Measurements from ENCODE around the gene CAMK2N1.

Gene CAMK2N1

DNA sequence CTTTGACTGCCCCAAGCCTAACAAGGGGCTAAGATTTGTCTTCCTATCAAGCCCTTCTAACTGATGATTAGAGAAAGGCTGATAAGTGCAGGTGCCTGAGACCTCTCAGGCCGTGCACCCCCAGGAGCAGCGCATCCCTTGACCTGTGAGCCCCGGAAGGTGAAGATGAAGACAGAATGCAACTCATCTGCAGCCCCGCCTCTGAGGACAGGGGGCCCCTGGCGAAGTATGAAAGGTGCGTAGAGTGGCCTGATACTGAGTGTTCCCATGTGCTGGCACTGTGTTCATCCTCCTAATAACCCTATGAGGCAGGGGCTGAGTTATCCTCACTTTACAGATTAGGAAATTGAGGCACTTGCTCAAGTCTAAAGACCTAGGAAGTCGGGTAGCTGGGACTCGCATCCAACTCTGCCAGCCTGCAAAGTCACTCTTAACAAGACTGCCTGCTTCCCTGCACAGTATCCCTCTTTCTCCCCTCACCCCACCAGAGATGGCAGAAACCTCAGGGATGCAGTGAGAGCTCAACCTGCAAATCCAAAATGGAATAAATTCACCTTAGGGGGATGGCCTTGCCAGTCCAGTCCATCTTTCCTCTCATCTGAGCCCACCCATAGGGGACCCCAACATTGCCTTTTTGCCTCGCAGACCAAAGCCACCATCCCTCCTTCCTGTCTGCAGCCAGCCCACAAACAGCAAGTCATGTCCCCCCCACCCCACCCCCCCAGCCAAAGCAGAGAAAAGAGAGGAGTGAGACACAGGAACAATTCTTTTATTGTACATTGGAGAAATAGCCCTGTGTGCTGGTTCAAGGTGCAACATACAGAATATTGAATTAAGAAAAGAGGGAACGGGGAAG is 4.1 kb downstream of the CAMK2N1 start:
- in situ Hi-C loops (cut with MboI; ENCODE audit: low pct_unique_long_range_greater_than_20kb, low sequenced_read_pairs): loop anchor here (25.0 kb wide), 1 partner anchor 270 kb away; no protein-coding TSS in a partner anchor
- no peak for DNase-seq

DNA sequence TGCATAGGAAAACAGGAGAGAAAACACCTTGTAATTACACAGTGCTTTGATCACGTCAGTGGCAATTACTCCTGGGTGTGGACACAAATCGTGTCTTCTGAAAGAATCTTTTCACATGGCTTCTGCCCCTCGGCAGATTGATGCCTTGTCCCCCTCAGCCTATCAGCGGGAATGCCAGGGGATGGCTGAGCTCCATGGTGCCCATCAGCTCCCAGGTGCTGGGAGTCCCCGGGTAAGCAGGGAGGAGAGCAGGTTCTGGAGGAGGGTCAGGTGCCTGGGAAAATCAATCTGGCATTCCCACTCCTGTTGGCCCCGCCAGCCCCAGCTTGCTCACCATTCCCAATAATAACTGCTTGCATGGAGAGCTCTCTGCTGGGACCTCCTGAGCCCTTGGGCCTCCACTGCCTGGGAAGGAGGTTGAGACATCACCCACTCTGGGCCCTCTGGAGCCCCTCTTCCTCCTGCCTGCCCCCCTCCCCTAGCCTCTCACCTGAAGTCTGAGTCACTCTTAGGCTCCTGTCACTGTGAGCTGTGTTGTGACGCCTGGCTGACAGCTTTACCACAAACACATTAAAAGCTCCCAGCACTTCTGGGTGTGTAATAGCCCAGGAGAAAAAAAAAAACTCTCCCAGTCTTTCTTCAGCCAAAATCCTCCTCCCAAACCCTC is 4.9 kb downstream of the CAMK2N1 start:
- no peak for DNase-seq
- in situ Hi-C loops (cut with MboI; ENCODE audit: low pct_unique_long_range_greater_than_20kb, low sequenced_read_pairs): loop anchor here (25.0 kb wide), 1 partner anchor 269 kb away; no protein-coding TSS in a partner anchor

DNA sequence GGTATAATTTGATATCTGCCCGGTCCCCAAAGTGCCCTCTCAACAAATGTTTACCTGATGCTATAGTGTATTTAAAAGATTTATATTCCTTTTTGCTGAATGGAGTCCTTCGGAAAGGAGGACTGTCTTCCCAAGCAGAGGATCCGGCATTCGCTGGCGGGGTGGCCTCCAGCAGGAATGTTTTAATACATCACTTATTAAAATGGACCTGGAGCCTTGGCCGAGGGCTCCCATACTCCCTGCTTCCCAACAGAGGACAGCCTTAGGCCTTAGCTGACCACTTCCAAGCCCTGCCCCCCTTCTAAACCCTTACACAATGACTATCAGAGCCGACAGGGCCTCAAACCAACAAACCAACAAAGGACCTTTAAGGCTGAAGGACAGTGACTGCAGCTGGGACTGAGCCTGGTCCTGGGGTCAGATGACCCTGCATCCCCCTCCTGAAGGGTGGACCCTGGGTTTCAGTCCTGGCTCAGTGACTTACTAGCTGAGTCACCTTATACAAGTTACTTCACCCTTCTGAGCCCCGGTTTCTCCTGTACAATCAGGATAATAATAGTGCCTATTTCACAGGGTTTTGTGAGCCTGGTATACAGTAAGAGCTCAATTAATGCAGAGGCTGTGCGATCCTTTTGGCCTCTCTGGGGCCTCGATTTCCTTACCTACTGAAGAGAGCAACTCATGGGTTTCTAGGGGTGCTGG is 5.6 kb downstream of the CAMK2N1 start:
- in situ Hi-C loops (cut with MboI; ENCODE audit: low pct_unique_long_range_greater_than_20kb, low sequenced_read_pairs): loop anchor here (25.0 kb wide), 1 partner anchor 268 kb away; no protein-coding TSS in a partner anchor

DNA sequence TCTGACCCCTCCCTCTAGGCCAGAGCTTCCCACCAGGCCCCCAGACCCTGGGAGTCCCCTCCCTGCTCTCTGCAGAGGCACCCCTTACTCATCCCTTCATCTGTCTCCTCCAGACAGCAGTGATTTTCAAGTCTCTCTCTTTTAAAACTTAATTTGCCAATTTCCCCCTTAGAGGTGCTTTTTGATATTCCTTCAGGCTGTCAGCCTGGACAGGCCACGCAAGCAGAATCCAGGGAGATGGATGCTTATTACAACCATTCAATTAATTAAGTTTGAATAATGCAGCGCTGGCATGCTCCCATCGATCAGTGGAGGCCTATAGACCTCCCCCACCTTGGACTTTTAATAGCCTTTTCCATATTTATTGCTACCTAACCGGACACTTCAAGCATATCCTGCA is 6.2 kb downstream of the CAMK2N1 start:
- no peak for DNase-seq
- in situ Hi-C loops (cut with MboI; ENCODE audit: low pct_unique_long_range_greater_than_20kb, low sequenced_read_pairs): loop anchor here (25.0 kb wide), 1 partner anchor 268 kb away; no protein-coding TSS in a partner anchor

More for the DNA sequence above, 5.6 kb downstream of the CAMK2N1 start:
- no peak for DNase-seq

- in situ Hi-C loops (cut with MboI; ENCODE audit: low pct_unique_long_range_greater_than_20kb, low sequenced_read_pairs): loop anchor here (25.0 kb wide), 1 partner anchor 266 kb away; no protein-coding TSS in a partner anchor
- no peak for DNase-seq
Observed at GRCh38 chr1:20478057-20478635, 7.9 kb downstream of the CAMK2N1 start.

- in situ Hi-C loops (cut with MboI; ENCODE audit: low pct_unique_long_range_greater_than_20kb, low sequenced_read_pairs): loop anchor here (25.0 kb wide), 1 partner anchor 265 kb away; no protein-coding TSS in a partner anchor
- DNase-seq: no peak
Observed at GRCh38 chr1:20477348-20478056, 8.5 kb downstream of the CAMK2N1 start.

DNA sequence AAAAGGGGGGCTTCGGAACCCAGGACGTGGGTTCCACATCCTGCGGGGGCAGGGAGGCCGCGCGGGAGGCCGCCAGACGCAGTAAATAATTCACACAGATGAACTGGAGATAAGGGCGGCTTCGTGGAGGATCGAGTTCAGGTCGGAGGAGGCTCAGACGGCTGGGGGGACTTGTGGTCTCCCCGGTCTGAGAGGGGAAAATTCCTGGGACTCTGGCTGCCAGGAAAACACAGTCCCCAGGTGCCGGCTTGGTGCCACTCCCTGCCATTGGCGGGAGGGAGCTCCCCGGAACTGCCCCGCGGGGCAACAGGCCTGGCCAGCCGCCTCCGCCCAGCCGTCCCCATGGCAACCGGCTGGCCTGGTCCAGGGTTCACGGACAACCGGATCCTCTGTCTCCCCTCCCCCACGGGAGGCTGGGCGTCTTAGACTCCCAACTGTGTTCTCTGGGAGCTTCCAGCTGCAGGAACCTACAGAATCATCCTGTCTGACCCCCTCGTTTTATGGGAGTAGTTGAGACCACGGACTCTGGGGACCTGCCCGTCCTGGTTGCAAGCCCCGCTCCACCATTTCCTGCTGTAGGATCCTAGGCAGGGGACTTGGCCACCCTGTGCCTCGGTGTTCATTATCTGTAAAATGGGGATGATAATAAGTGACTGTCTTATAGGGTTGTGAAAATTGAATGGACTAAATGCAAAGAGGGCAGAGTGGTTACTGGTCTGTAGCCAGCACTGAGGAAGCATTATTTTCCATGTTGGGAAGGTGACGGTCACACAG is 9.6 kb downstream of the CAMK2N1 start:
- DNase-seq: no peak
- in situ Hi-C loops (cut with MboI; ENCODE audit: low pct_unique_long_range_greater_than_20kb, low sequenced_read_pairs): loop anchor here (25.0 kb wide), 1 partner anchor 264 kb away; no protein-coding TSS in a partner anchor

DNA sequence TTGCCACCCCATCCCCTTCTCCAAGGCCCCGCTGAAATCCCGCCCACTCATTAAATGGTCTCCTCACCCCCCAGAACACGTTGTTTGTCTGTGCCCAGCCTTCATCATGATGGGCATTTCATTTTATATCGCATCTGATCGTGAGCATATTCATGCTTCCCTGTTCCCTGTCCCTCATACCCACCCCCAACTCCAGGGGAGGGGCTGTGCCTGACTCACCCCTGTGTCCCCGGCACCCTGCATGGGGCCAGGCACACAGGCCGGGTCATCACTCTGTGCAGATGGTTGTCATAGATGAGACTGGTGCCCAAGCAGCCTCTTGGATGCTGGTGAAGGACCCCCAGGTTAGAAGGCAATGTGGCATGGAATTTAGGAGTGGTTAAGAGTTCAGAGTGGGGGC is 11.0 kb downstream of the CAMK2N1 start:
- in situ Hi-C loops (cut with MboI; ENCODE audit: low pct_unique_long_range_greater_than_20kb, low sequenced_read_pairs): loop anchor here (25.0 kb wide), 2 partner anchors 263 to 538 kb away; no protein-coding TSS in a partner anchor
- DNase-seq: no peak

GRCh38 chr1:20474333-20474975 is 11.6 kb downstream of the CAMK2N1 start:
- DNase-seq: no peak
- in situ Hi-C loops (cut with MboI; ENCODE audit: low pct_unique_long_range_greater_than_20kb, low sequenced_read_pairs): loop anchor here (25.0 kb wide), 1 partner anchor 537 kb away; no protein-coding TSS in a partner anchor

DNA sequence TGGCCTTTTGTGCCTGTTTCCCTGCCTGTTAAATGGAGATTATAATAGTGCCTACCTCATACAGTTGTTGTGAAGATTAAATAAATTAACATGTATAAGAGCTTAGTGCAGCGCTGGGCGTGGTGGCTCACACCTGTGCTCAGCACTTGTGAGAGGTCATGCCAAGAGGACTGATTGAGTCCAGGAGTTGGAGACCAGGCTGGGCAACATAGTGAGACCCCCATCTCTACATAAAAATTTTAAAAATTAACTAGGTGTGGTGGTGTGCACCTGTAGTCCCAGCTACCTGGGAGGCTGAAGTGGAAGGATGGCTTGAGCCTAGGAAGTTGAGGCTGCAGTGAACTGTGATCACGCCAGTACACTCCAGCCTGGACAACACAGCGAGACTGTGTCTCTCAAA is 12.1 kb downstream of the CAMK2N1 start:
- DNase-seq: no peak
- in situ Hi-C loops (cut with MboI; ENCODE audit: low pct_unique_long_range_greater_than_20kb, low sequenced_read_pairs): loop anchor here (25.0 kb wide), 1 partner anchor 537 kb away; no protein-coding TSS in a partner anchor

- no peak for DNase-seq
- in situ Hi-C loops (cut with MboI; ENCODE audit: low pct_unique_long_range_greater_than_20kb, low sequenced_read_pairs): loop anchor here (25.0 kb wide), 1 partner anchor 536 kb away; no protein-coding TSS in a partner anchor
Observed at GRCh38 chr1:20472860-20473711, 12.9 kb downstream of the CAMK2N1 start.

DNA sequence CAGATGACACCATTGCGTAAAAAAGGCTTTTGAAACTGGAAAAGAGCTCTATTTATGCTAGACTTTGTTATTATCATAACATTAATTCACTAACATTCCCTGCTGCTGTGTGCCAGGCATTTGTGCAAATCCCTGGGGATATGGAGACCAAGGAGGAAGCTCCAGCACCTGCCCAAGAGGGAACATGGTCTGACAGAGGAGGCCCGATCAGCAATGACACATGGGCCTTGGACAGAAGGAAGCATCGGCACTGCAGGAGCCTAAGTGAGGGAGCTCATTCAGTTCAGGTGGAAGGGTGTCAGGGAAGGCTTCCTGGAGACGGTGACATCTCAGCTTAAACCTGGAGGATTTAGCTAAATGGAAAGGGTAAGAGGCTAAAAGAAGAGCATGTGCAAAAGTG is 13.9 kb downstream of the CAMK2N1 start:
- no peak for DNase-seq
- in situ Hi-C loops (cut with MboI; ENCODE audit: low pct_unique_long_range_greater_than_20kb, low sequenced_read_pairs): loop anchor here (25.0 kb wide), 1 partner anchor 535 kb away; no protein-coding TSS in a partner anchor

GRCh38 chr1:20470194-20470593 is 15.8 kb downstream of the CAMK2N1 start:
- in situ Hi-C loops (cut with MboI; ENCODE audit: low pct_unique_long_range_greater_than_20kb, low sequenced_read_pairs): loop anchor here (25.0 kb wide), 1 partner anchor 533 kb away; no protein-coding TSS in a partner anchor

GRCh38 chr1:20469406-20470076 is 16.5 kb downstream of the CAMK2N1 start:
- in situ Hi-C loops (cut with MboI; ENCODE audit: low pct_unique_long_range_greater_than_20kb, low sequenced_read_pairs): loop anchor here (25.0 kb wide), 1 partner anchor 532 kb away; no protein-coding TSS in a partner anchor
- no peak for DNase-seq

More at GRCh38 chr1:20470194-20470593, 15.8 kb downstream of the CAMK2N1 start:
- DNase-seq: no peak

DNA sequence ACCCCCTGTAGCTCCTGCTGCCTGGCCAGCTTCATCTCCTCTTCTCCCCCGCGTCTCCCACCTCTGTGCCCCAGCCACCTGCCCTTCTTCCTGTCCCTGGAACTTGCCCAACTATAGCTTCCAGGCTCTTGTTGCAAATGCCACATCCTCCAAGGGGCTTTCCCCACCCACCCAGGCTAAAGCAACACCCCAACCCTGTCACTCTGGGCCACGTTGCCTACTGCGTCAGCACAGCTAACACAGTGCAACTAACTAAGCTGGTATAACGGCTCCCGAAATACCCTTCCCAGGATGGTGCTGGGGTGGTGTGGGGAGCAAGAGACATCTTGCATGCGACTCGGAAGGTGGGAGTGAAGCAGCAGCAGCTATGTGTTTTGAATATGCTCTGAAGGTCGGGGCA is 19.7 kb downstream of the CAMK2N1 start:
- in situ Hi-C loops (cut with MboI; ENCODE audit: low pct_unique_long_range_greater_than_20kb, low sequenced_read_pairs): loop anchor here (25.0 kb wide), 1 partner anchor 529 kb away; no protein-coding TSS in a partner anchor
- DNase-seq: no peak

Data from KBM-7 (cell line).